AG04449 (cell line): Measurements from ENCODE around the gene CCR8.

Source experiments
- CTCF ChIA-PET: fragments of 350-600 bp; formaldehyde crosslinking; extraction: SDS; loops from one replicate; lab custom pipeline; 2021; ENCODE audit warnings: antibody characterized with exemption; lab: Yijun Ruan, JAX
- POLR2A ChIA-PET: fragments of 400-600, 350-600 bp; formaldehyde crosslinking; extraction: SDS; loops from one replicate; lab custom pipeline; 2020; ENCODE audit warnings: antibody characterized with exemption, inconsistent platforms; lab: Yijun Ruan, JAX
- DNase-seq: peaks from one replicate; pipeline ENCODE4 v3.0.0-alpha.2; 2010; ENCODE audit warnings: low read depth, low spot score
- H3K4me3 ChIP-seq: 2 replicates; pipeline ENCODE4 v1.5.1; 2011; ENCODE audit warnings: low read depth, mild to moderate bottlenecking, control low read depth, low read length
- TF ChIP-seq, protein P1 (sequence below): IDR thresholded peaks from one replicate; pipeline ENCODE4 v1.5.1; 2011; ENCODE audit warnings: mild to moderate bottlenecking, moderate library complexity, low read length, control low read depth, inconsistent platforms; ENCODE audit not compliant: insufficient read depth; ENCODE audit errors: missing control alignments

Gene CCR8

DNA sequence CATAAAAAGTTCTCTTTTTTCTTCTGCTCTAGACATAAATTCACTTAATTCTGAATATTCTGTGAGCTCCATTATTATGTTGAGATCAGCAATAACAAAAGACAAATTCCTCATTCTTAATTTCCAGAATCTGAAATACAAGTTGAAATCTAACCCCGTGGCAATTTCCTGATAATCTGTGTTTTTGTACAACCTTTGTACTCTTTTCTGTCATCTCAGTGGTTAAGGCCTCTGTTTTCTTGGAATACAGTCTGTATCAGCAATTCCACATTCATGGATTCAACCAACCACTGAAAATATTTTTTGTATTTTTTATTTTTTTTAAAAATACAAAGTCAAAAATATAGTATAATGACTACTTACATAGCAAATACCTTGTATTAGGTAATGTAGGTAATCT lies 8.7 kb downstream of the CCR8 start:
- CTCF ChIA-PET: no interaction called here
- DNase-seq: no peak
- TF ChIP-seq, protein P1, sequence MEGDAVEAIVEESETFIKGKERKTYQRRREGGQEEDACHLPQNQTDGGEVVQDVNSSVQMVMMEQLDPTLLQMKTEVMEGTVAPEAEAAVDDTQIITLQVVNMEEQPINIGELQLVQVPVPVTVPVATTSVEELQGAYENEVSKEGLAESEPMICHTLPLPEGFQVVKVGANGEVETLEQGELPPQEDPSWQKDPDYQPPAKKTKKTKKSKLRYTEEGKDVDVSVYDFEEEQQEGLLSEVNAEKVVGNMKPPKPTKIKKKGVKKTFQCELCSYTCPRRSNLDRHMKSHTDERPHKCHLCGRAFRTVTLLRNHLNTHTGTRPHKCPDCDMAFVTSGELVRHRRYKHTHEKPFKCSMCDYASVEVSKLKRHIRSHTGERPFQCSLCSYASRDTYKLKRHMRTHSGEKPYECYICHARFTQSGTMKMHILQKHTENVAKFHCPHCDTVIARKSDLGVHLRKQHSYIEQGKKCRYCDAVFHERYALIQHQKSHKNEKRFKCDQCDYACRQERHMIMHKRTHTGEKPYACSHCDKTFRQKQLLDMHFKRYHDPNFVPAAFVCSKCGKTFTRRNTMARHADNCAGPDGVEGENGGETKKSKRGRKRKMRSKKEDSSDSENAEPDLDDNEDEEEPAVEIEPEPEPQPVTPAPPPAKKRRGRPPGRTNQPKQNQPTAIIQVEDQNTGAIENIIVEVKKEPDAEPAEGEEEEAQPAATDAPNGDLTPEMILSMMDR: no peak
- no peak overlapping the region for H3K4me3 ChIP-seq
- POLR2A ChIA-PET: no interaction called here

DNA sequence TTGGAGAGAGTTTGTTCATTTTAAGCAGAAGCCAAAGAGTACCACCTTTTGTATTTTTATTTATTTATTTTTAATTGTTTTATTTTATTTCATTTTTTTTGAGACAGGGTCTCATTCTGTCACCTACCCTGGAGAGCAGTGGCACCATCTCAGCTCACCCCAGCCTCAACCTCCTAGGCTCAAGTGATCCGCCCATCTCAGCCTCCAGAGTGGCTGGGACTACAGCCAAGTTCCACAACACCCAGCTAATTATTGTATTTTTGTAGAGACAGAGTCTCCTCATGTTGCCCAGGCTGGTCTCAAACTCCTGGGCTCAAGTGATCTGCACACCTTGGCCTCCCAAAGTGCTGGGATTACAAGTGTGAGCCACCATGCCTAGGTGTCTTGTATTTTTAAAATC lies 9.6 kb downstream of the CCR8 start:
- no peak for DNase-seq
- ChIA-PET CTCF (no interaction called here), POLR2A (no interaction called here)
- H3K4me3 ChIP-seq: no peak overlapping the region
- TF ChIP-seq, protein P1: no peak

DNA sequence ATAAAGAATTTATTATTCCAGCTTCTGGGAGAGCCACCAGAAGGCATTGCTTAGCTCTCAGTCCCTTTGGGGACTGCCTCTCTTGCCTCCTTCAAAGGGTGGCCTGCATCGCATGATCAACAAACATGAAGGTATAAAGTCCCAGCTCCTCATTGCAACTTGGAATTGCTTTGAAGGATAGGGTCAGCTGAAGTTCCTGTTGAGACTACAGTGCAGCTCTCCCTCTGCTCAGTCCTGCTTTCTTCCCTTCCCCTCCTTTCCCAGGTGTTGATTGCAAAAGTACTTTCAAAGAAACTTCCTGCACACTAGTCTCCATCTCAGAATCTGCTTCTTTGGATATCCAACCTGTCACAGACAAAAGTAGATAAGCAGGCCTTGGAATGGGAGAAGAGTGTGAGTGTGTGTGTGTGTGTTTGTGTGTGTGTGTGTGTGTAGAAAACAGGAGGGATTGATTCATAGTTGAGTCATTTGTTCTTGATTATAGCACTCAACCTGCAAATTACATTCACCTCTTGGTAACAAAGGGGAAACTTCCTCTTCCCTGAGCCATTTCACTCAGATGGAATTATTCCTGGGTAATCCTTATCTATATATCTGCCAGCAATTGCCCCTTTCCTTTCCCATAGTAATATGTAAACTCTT lies 13.7 kb downstream of the CCR8 start:
- CTCF ChIA-PET: no interaction called here
- TF ChIP-seq, protein P1: no peak
- POLR2A ChIA-PET: no interaction called here
- DNase-seq: no peak
- H3K4me3 ChIP-seq: no peak overlapping the region

DNA sequence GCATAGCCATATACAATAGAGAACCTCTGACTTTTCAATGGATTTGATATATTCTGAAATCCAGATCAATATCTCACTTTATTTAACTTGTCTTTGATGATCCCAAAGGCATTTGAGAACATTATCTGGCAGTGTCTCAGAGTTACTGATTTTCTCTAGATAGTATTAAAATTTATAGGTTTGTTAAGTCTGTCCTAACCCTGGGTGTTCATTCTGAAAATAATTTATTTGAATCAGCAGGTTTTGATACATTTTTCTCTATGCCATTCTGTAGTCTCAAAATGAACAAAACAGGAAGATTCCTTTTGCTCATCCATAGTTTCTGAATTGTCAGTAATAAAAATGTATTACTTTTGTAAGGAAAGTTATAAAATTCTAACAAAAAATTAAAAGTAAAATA lies 14.3 kb downstream of the CCR8 start:
- no peak overlapping the region for H3K4me3 ChIP-seq
- ChIA-PET POLR2A (no interaction called here), CTCF (no interaction called here)
- TF ChIP-seq, protein P1: no peak
- DNase-seq: no peak

DNA sequence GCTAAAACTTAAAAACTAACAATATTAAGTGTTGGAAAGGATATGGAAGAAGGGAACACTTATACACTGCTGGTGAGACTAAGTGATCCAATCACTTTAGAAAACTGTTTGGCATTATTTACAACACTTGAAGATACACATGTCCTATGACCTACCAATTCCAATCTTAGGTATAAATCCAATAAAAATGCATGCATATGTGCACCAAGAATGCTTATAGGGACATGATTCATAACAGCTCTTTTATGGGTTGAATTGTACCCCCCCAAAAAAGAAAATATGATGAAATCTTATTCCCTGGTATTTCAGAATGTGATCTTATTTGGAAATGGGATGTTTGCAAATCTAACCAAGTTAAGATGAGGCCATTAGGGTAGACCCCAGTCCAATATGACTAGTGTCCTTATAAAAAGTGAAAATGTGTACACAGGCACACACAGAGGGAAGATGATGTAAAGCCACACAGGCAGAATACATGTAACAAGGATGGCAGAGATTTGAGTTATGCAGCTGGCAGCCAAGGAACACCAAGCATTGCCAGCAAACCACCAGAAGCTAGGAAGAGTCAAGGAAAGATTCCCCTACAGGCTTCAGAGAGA lies 15.3 kb downstream of the CCR8 start:
- TF ChIP-seq, protein P1: no peak
- no peak for DNase-seq
- ChIA-PET CTCF (interaction anchor here (1.3 kb wide), 1 partner anchor 219 kb away, joined by 3 read pairs; no protein-coding TSS in a partner anchor), POLR2A (no interaction called here)
- H3K4me3 ChIP-seq: no peak overlapping the region

DNA sequence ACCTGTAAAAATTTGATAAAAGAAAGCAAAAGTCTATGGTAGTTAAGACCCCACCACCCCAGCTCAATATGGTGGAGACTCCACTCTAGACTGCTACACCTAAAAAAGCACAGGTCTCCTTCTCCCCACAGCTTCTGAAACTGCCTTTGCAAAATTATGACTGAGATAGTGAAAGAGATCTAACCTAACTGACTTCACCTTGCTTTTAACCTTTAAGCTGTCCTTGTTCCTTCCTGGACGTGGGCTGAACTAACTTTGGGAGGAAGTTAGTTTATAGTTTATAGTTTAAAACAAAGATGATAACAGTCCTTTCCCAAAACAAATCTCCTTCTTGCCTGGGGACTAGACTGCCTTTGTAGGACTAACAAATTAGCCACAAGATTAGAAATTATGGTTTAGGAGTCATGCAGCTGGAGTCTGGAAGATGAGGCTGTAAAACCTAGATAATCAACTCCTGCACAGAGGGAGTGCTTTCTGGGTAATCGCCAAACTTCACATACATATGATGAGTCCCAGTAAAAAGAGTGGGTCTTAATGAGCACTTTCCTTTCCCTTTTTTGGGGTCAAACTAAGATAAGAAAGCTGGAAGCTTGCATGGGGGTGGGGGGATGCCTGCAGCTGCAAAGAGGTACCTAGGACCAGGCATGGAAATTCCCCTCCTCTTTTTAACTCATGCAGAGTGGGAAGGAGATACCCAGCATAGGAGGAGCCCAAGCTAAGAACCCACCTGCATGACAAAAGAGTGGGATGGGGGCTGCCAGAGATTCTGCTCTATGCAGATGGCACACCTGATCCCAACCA lies 17.5 kb downstream of the CCR8 start:
- POLR2A ChIA-PET: no interaction called here
- H3K4me3 ChIP-seq: no peak overlapping the region
- no peak for DNase-seq
- TF ChIP-seq, protein P1: no peak
- CTCF ChIA-PET: interaction anchor here (0.8 to 1.3 kb wide), 2 partner anchors 55 to 59 kb away, joined by 3 read pairs; no protein-coding TSS in a partner anchor
